Stimulated activated CD4-positive, alpha-beta T cell treated with anti-CD3 and anti-CD28 coated beads, Interleukin-4, amount 100 ng/mL, for 24 hours (primary cell): ENCODE measurements around the gene CXXC1.
"Not testable (repeated sequence)": the region's sequence is repeated elsewhere in the genome, so short reads cannot be mapped to it uniquely, and the experiment has no call there.

Experiments
- DNase-seq: peaks from one replicate; pipeline ENCODE4 v3.0.0-alpha.2; 2020

The CXXC1 gene

DNA sequence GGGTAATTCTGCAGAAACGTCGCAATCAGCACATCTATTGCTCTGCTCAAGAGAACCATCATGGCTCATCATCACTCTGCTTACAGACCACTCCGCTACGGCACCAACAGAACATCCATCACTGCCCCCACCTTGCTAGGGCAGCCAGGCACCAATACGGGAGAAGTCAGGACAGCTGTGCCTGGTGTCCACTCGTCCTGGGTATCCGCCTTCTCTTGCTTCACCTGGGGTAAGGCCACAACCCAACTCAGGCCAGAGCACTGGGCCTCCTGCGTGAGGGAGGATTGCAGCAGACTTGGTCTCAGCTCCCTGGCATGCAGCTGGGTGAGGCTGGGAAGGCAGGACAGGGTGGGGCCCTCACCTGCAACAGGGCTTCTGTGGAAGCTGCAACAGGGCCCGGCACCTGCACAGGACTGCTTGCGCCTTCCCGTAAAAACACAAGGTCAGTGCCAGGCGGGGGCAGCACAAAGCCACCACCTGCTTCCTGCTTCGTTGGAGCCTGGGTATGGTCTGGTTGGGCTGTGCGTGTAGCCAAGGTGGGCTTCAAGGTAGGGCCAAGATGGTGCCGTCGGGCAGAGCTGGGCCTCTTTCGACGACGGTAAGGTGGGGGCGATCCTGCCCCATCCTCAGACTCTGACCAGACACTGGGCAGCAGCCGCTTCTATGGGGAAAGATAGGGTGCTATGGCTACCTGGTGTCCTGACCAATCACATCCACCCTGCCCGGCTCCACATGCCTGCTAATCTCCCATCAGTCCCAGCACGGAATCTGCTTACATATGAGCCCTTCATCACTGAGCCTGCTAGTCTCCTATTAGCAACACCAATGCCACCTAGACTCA is 14.1 kb downstream of the CXXC1 start:
- DNase-seq, result no peak

DNA sequence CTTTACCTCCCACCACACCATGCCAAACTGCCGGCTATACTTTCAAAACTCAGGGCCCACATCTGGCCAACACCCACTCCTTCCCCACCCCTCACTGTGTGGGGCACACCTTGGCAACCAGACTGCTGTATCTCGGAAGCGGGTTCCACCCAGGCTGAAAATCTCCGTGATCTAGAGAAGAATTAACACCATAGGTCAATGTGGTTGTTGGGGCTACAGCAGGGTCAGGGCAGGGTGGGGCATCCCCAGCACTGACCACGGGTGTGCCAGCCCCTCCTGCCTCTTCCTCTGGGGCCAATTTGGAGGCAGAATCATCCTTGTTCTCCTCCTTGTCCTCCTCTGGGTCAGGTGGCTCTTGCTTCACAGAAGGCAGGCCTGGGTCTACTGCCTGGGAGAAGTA is 14.9 kb downstream of the CXXC1 start:
- no peak for DNase-seq

DNA sequence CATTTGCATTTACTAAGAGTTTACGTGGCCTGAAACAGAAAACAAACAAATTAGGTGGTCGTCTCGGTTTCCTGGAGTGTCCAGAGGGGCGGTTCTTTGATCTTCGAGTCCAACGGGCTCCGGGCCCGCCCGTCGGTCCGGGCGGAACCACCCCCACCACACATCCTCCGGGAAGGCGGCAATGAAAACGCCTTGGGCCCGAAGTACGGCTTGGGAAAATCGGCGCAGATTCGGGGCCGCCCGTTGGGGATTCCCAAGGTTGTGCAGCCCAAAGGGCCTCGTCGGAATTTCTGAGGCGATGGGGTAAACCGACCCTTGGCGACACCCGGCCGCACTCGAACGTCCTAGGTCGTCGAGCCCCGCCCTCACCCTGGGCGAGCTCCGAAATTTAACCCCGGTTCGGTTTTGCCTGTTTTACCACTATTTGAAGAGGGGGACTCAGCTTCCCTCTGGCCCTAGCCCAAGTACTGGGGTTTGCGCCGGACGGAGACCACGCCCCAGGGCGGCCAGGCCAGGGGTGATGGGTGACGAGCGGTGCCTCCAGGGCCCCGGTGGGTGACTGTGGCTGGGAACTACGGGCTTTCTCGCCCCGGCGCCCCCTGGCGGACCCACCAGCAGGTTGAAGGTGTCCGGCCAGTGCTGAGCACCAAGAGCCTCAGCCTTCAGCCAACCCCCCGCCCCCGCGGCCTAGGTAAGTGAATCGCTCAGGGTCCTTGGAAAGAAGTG is 19.3 kb downstream of the CXXC1 start:
- DNase-seq, result peak; percentile 81

DNA sequence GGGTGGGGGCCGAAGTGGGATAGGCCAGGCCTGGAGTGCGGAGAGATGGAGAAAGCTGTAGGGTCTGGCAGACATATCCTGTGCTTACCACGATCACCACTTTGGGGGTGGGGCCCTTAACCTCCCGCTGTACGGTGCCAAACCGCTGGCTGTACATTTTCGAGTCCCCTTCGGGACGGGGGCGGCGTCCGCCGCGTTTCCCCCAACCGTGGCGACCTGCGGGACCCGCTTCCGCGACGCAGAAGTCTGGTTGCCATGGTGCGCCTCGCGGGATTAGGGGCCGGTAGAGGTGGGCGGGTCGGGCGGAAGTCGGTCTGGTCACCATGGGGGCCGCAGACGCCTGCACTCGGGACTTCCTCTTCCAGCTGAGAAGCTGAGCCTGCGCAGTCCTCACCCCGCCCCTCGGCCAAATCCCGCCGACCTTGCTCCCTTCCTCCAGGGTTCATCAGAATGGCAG is 21.2 kb downstream of the CXXC1 start, which contains the start of gene CFAP53:
TSS of gene CFAP53 (minus strand) at position 248 of the 457 bp plus-strand sequence. CDS start at position 157, 91 bp downstream.
- DNase-seq, result peak; percentile 86

DNA sequence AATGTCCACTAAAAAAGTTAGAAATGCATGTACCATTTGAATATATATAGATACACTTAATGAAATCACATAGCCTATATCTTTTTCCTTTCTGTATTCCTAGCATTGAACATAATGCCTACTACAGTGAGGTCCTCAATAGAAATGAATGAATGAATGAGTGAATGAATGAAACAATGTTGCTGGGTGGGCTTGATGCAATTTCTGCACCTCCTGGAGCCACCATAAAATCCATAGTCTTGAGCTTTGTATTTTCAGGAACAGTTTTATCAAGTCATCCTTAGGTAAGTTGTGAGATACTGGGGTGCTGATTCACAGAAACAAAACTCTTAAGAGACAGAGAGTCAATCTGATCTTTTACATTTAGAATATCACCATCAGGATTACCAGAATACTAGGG is 24.5 kb downstream of the CXXC1 start:
- no peak for DNase-seq

DNA sequence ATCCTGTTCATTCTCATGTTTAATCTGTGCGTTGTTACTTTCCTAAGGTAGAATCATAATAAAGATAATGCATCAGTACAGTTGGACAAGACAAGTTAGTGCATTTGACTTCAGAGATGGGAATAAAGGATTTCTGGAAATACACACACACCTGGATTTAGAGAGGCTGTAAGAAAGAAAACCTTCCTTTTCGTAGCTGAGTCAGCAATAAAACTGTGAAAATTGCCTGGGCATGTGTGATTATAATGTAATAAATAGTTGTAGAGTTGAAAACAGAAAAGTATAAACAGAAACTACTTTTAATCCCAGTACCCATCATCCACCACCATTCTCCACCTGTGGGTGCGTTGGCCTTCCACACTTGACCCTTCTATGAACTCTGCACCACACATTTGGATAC is 36.6 kb downstream of the CXXC1 start:
- no peak for DNase-seq

DNA sequence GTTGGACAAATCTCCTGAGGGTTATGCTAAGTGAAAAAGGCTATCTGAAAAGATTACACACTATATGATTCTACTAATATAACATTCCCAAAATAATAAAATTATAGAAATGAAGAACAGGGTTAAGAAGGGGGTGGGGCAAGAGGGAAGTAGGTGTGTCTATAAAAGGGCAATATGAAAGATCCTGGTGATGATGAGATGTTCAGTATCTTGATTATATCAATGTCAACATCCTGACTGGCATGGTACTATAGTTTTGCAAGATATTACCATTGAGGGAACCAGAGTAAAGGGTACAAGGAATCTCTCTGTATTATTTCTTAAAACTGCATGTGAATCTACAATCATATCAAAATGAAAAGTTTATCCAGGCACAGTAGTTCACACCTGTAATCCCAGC is 37.9 kb downstream of the CXXC1 start:
- no peak for DNase-seq

DNA sequence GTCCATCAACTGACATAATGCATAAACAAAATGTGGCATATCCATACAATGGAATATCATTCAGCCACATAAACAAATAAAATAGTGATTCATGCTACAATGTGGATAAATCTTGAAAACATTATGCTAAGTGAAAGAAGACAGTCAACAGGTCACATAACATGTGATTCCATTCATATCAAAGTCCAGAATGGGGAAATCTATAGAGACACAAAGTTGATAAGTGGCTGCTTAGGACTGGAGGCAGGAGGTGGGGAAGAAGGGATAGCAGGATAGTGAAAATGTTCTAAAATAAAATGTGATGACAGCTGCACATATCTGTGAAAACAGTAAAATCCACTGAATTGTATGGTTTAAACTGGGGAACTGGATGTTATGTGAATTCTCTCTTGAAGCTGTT is 39.9 kb downstream of the CXXC1 start:
- DNase-seq, result no peak

DNA sequence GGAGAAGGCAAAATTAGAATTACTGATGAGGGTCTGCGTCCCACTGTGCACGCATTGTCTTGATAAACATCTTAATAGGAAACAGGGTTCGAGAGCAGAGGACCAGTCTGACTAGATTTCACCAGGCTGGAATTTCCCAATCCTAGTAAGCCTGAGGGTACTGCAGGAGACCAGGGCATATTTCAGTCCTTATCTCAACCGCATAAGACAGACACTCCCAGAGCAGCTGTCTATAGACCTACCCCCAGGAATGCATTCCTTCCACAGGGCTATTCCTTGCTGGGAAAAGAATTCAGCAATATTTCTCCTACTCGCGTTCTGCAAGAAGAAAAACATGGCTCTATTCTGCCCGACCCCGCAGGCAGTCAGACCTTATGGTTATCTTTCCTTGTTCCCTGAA is 45.7 kb downstream of the CXXC1 start:
- not testable (repeated sequence) for DNase-seq

DNA sequence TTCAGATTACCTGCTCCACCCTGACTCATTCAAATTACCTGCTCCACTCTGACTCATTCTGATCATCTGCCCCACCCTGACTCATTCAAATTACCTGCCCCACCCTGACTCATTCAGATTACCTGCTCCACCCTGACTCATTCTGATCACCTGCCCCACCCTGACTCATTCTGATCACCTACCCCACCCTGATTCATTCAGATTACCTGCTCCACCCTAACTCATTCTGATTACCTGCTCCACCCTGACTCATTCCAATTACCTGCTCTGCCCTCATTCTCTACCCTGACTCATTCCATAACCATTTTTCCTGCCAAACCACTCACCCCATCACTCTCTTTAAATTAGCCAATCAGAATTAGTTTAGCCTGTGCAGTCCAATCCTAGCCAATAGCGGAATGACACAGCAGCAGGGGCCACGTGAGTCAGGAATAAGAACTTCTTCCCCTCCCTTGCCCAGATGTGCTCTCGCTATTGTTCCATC is 47.4 kb downstream of the CXXC1 start:
- DNase-seq, result no peak

DNA sequence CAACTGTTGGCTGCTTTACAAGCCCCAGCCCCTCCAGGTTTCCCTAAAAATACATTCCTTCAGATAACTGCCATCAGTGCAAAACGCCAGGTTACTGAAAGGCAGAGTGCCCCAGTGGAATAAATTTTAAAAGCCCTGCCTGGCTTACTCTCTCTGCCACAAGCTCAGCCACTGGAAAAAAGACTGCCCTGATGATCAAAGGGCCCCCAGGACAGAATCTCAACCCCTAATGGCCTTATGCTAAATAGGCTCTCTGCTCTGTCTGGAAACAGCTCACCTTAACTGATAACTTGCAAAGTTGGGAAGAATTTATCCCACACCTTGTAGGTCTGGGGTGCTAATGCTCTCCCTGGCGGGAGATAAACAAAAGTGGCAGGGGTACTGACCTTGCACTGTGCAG is 55.1 kb downstream of the CXXC1 start:
- DNase-seq, result no peak
